SK-N-SH (cell line): ENCODE measurements around the gene MTCL1. TPM values are rescaled to one million over a fixed set of nuclear protein-coding genes. Genes with fewer than 3 reads are reported as not detected.

Source experiments
- CTCF ChIA-PET: fragments of 300-600, 350-600 bp; formaldehyde crosslinking; extraction: SDS; loops from one replicate; lab custom pipeline; 2021; lab: Yijun Ruan, JAX
- POLR2A ChIA-PET: fragments of 350-600 bp; sonication (Branson Sonifier 250); formaldehyde crosslinking; extraction: SDS; loops from one replicate; lab custom pipeline; 2020; ENCODE audit warnings: antibody characterized with exemption, inconsistent platforms; lab: Yijun Ruan, JAX
- DNase-seq: peaks from one replicate; pipeline ENCODE4 v3.0.0; 2012
- H2AFZ ChIP-seq: fragments of 200-600 bp; sonication (generic); 2 replicates; pipeline ENCODE4 v1.8.1; 2016; ENCODE audit warnings: antibody characterized with exemption, mild to moderate bottlenecking, low read depth
- H3F3A ChIP-seq: fragments of 200-600 bp; sonication (generic); replicated peaks from 2 replicates; pipeline ENCODE3; 2016; ENCODE audit warnings: antibody characterized with exemption, mild to moderate bottlenecking; ENCODE audit not compliant: insufficient read depth
- H3K27ac ChIP-seq, 2 experiments: fragments of 200-500 bp in 1 of 2; fragments of 200-600 bp in 1 of 2; sonication (Bioruptor generic) in 1 of 2; sonication (generic), shearing (Covaris generic) in 1 of 2; 2 replicates each; pipeline versions ENCODE4 v1.5.1 to v1.6.1; 2014 to 2016; ENCODE audit warnings: low read depth in 2 of 2, inconsistent platforms in 1 of 2, low read length in 1 of 2, mild to moderate bottlenecking in 1 of 2, mixed read lengths in 1 of 2
- H3K27me3 ChIP-seq: fragments of 200-600 bp; sonication (generic), shearing (Covaris generic); 2 replicates; pipeline ENCODE4 v1.6.1; 2016; ENCODE audit warnings: mixed run types; ENCODE audit not compliant: insufficient read depth
- H3K36me3 ChIP-seq, 2 experiments: fragments of 200-500 bp in 1 of 2; fragments of 200-600 bp in 1 of 2; sonication (Bioruptor generic) in 1 of 2; sonication (generic) in 1 of 2; replicated peaks in 1 of 2; 2 replicates each; pipeline versions ENCODE3 to v1.5.1; 2014 to 2016; ENCODE audit warnings: low read length in 1 of 2, mild to moderate bottlenecking in 1 of 2; ENCODE audit not compliant: insufficient read depth in 2 of 2, control insufficient read depth in 1 of 2
- H3K4me1 ChIP-seq, 2 experiments: fragments of 200-500 bp in 1 of 2; fragments of 200-600 bp in 1 of 2; sonication (Bioruptor generic) in 1 of 2; sonication (generic), shearing (Covaris generic) in 1 of 2; 2 replicates each; pipeline versions ENCODE4 v1.5.1 to v1.6.1; 2014 to 2016; ENCODE audit warnings: low read depth in 1 of 2, low read length in 1 of 2, mixed run types in 1 of 2; ENCODE audit not compliant: insufficient read depth in 2 of 2, control insufficient read depth in 1 of 2
- H3K4me2 ChIP-seq: fragments of 200-600 bp; sonication (generic), shearing (Covaris generic); 2 replicates; pipeline ENCODE4 v1.6.1; 2017; ENCODE audit warnings: mixed run types
- H3K4me3 ChIP-seq, 2 experiments: fragments of 200-500 bp in 1 of 2; fragments of 200-600 bp in 1 of 2; sonication (Bioruptor generic) in 1 of 2; sonication (generic), shearing (Covaris generic) in 1 of 2; 2 replicates each; pipeline versions ENCODE4 v1.5.1 to v1.8.1; 2014 to 2016; ENCODE audit warnings: low read depth in 2 of 2, inconsistent platforms in 1 of 2, low read length in 1 of 2, mild to moderate bottlenecking in 1 of 2, mixed read lengths in 1 of 2, moderate library complexity in 1 of 2
- H3K79me2 ChIP-seq: fragments of 200-600 bp; sonication (generic); 2 replicates; pipeline ENCODE4 v1.8.1; 2017; ENCODE audit warnings: mild to moderate bottlenecking; ENCODE audit not compliant: insufficient read depth
- H3K9ac ChIP-seq: fragments of 200-600 bp; sonication (generic); 2 replicates; pipeline ENCODE4 v1.6.1; 2017; ENCODE audit warnings: mixed run types
- H3K9me2 ChIP-seq: fragments of 200-600 bp; sonication (generic); 2 replicates; pipeline ENCODE4 v1.6.1; 2017; ENCODE audit warnings: mixed run types
- H3K9me3 ChIP-seq: fragments of 200-600 bp; sonication (generic); 2 replicates; pipeline ENCODE4 v1.6.1; 2017; ENCODE audit warnings: mixed run types, mild to moderate bottlenecking, moderate library complexity
- H4K20me1 ChIP-seq: fragments of 200-600 bp; sonication (generic); 2 replicates; pipeline ENCODE4 v1.6.1; 2017; ENCODE audit warnings: mild to moderate bottlenecking, mixed run types; ENCODE audit not compliant: insufficient read depth
- ELF1 ChIP-seq: IDR thresholded peaks from 2 replicates; pipeline ENCODE4 v1.4.0; 2012
- EZH2phosphoT487 ChIP-seq: fragments of 200-600 bp; sonication (generic); IDR thresholded peaks from 2 replicates; pipeline ENCODE4 v1.6.1; 2017; ENCODE audit warnings: low read depth, mixed run types, mild to moderate bottlenecking, antibody characterized with exemption, moderate library complexity, borderline replicate concordance
- GABPA ChIP-seq: IDR thresholded peaks from 2 replicates; pipeline ENCODE4 v1.4.0; 2012; ENCODE audit warnings: low read depth, mild to moderate bottlenecking
- NFIC ChIP-seq: IDR thresholded peaks from 2 replicates; pipeline ENCODE4 v1.4.0; 2012; ENCODE audit warnings: borderline replicate concordance
- SMC3 ChIP-seq: IDR thresholded peaks from 2 replicates; pipeline ENCODE4 v1.6.1; 2012; ENCODE audit warnings: low read depth, low read length, improper control_type of control experiment
- TCF12 ChIP-seq: IDR thresholded peaks from 2 replicates; pipeline ENCODE4 v1.4.0; 2012
- WGBS: methylation state at CpG from one replicate; pipeline ENCODE4 v1.1.6; 2017; ENCODE audit warnings: low lambda C conversion rate; 5-methylcytosine and 5-hydroxymethylcytosine counted together
- polyA plus RNA-seq, 3 experiments: library from polyadenylated mRNA; depleted of rRNA; stranded (reverse); fragments of >200 nt; gene quantifications; 2 replicates each; pipeline ENCODE4 v1.2.3, GENCODE V29; 2012
- TF ChIP-seq, protein P1 (sequence below): IDR thresholded peaks from 2 replicates; pipeline ENCODE4 v1.4.0; 2012; ENCODE audit warnings: low read depth, borderline replicate concordance
- TF ChIP-seq, protein P2 (sequence below): IDR thresholded peaks from 2 replicates; pipeline ENCODE4 v1.6.1; 2012; ENCODE audit warnings: mild to moderate bottlenecking, low read depth, low read length, moderate library complexity
- TF ChIP-seq, protein P3 (sequence below): IDR thresholded peaks from 2 replicates; pipeline ENCODE4 v1.4.0; 2012; ENCODE audit warnings: low read depth
- TF ChIP-seq, protein P4 (sequence below): fragments of 150-350 bp; IDR thresholded peaks from 2 replicates; pipeline ENCODE4 v1.6.1; 2016; ENCODE audit warnings: mild to moderate bottlenecking, low read depth, low read length
- TF ChIP-seq, protein P5 (sequence below): fragments of 200-600 bp; sonication (generic); IDR thresholded peaks from 2 replicates; pipeline ENCODE4 v1.6.1; 2017; ENCODE audit warnings: antibody characterized with exemption, mild to moderate bottlenecking, moderate library complexity
- TF ChIP-seq, protein P6 (sequence below): fragments of 150-350 bp; IDR thresholded peaks from 2 replicates; pipeline ENCODE4 v1.6.1; 2017; ENCODE audit warnings: antibody characterized with exemption, low read length, low read depth, borderline replicate concordance

The MTCL1 gene
- polyA plus RNA-seq, 1 of the 3 experiments (the other 2 are of a cell fraction), result 33.5 TPM

DNA sequence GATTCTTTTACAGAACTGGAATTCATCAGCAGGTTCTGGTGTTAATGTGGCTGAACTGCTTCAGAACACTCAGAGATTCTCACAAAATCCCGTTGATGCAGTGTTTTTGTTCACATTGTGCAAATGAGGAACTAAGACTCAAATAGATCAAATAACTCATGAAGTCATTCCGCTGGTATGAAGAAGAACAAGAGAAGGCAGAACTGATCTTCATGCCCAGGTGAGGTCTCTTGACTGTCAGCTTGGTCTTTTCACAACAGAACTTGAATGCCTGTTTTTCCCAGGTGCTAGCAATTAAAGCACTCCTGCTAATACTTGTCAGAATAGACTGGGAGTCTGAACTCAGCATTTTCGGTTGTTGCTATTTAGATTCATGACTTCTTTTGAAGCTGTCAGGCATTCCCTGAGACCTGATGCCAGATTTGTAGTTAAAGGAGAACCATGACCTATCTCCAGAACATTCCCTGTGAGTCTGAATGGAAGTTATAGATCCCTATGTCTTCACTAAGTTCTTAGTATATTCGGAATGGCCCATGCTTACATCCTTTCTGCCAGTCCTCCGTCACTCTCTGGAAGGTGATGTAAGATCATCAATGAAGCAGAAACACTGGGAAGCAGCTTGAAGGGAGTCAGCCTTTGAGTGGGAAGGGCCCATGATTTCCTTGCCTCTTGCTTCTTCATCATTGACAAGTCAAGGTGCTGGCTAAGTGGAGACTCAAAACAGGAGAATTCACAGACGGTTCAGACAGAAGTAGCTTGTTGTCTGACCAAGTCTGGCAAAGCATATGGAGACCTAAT is 155.7 kb downstream of the MTCL1 start:
- 80% methylated on average over 6 of the region's 6 CpGs for WGBS
- Histone ChIP-seq H3K36me3 (no peaks in the 10 kb centered on the region), H3K27ac (no peak overlapping the region), H3K9me3 (no peaks in the 10 kb centered on the region), H3K4me2 (no peak overlapping the region), H3K4me3 (no peak overlapping the region), H3K4me1 (no peaks in the 10 kb centered on the region), H4K20me1 (no peaks in the 10 kb centered on the region), H2AFZ (no peak overlapping the region), H3K9me2 (no peaks in the 10 kb centered on the region), H3K27me3 (no peaks in the 10 kb centered on the region), H3K79me2 (no peaks in the 10 kb centered on the region), H3K9ac (no peak overlapping the region), H3F3A (no peaks in the 10 kb centered on the region)
- no peak for DNase-seq
- TF ChIP-seq NFIC, result no peak
- TF ChIP-seq, protein P1, sequence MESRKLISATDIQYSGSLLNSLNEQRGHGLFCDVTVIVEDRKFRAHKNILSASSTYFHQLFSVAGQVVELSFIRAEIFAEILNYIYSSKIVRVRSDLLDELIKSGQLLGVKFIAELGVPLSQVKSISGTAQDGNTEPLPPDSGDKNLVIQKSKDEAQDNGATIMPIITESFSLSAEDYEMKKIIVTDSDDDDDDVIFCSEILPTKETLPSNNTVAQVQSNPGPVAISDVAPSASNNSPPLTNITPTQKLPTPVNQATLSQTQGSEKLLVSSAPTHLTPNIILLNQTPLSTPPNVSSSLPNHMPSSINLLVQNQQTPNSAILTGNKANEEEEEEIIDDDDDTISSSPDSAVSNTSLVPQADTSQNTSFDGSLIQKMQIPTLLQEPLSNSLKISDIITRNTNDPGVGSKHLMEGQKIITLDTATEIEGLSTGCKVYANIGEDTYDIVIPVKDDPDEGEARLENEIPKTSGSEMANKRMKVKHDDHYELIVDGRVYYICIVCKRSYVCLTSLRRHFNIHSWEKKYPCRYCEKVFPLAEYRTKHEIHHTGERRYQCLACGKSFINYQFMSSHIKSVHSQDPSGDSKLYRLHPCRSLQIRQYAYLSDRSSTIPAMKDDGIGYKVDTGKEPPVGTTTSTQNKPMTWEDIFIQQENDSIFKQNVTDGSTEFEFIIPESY, result no peak
- ChIA-PET CTCF (no interaction called here), POLR2A (no interaction called here)

DNA sequence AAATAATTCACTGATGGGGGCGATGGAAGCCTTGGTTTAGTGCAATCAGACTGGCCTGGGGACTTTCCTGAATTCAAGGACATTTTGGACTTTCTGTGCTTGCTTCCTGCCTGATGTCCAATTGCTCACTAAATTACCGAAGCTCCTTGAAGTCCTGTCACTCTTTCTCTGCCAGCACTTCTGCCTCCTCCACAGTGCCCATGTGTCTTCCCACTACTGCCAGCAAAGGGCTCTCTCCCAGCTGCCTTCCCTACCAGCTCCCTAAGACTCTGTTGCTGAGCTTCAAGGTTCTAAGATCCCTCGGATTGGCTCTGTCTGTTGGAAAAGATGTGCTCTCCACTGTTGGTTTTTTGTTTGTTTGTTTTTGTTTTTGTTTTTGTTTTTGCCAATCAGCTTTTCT is 158.1 kb downstream of the MTCL1 start:
- Histone ChIP-seq H3K4me3 (no peak overlapping the region), H3K27me3 (no peaks in the 10 kb centered on the region), H3K79me2 (no peaks in the 10 kb centered on the region), H4K20me1 (no peaks in the 10 kb centered on the region), H3K36me3 (no peaks in the 10 kb centered on the region), H3K9ac (no peak overlapping the region), H3K4me2 (no peak overlapping the region), H3F3A (no peaks in the 10 kb centered on the region), H3K9me2 (no peaks in the 10 kb centered on the region), H3K4me1 (no peaks in the 10 kb centered on the region), H3K9me3 (no peaks in the 10 kb centered on the region)
- TF ChIP-seq, protein P2, sequence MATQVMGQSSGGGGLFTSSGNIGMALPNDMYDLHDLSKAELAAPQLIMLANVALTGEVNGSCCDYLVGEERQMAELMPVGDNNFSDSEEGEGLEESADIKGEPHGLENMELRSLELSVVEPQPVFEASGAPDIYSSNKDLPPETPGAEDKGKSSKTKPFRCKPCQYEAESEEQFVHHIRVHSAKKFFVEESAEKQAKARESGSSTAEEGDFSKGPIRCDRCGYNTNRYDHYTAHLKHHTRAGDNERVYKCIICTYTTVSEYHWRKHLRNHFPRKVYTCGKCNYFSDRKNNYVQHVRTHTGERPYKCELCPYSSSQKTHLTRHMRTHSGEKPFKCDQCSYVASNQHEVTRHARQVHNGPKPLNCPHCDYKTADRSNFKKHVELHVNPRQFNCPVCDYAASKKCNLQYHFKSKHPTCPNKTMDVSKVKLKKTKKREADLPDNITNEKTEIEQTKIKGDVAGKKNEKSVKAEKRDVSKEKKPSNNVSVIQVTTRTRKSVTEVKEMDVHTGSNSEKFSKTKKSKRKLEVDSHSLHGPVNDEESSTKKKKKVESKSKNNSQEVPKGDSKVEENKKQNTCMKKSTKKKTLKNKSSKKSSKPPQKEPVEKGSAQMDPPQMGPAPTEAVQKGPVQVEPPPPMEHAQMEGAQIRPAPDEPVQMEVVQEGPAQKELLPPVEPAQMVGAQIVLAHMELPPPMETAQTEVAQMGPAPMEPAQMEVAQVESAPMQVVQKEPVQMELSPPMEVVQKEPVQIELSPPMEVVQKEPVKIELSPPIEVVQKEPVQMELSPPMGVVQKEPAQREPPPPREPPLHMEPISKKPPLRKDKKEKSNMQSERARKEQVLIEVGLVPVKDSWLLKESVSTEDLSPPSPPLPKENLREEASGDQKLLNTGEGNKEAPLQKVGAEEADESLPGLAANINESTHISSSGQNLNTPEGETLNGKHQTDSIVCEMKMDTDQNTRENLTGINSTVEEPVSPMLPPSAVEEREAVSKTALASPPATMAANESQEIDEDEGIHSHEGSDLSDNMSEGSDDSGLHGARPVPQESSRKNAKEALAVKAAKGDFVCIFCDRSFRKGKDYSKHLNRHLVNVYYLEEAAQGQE, result no peak
- no peak for TF ChIP-seq ELF1
- TF ChIP-seq, protein P3, sequence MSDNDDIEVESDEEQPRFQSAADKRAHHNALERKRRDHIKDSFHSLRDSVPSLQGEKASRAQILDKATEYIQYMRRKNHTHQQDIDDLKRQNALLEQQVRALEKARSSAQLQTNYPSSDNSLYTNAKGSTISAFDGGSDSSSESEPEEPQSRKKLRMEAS, result no peak
- TF ChIP-seq, protein P4, sequence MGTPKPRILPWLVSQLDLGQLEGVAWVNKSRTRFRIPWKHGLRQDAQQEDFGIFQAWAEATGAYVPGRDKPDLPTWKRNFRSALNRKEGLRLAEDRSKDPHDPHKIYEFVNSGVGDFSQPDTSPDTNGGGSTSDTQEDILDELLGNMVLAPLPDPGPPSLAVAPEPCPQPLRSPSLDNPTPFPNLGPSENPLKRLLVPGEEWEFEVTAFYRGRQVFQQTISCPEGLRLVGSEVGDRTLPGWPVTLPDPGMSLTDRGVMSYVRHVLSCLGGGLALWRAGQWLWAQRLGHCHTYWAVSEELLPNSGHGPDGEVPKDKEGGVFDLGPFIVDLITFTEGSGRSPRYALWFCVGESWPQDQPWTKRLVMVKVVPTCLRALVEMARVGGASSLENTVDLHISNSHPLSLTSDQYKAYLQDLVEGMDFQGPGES, result no peak
- TF ChIP-seq, protein P5, sequence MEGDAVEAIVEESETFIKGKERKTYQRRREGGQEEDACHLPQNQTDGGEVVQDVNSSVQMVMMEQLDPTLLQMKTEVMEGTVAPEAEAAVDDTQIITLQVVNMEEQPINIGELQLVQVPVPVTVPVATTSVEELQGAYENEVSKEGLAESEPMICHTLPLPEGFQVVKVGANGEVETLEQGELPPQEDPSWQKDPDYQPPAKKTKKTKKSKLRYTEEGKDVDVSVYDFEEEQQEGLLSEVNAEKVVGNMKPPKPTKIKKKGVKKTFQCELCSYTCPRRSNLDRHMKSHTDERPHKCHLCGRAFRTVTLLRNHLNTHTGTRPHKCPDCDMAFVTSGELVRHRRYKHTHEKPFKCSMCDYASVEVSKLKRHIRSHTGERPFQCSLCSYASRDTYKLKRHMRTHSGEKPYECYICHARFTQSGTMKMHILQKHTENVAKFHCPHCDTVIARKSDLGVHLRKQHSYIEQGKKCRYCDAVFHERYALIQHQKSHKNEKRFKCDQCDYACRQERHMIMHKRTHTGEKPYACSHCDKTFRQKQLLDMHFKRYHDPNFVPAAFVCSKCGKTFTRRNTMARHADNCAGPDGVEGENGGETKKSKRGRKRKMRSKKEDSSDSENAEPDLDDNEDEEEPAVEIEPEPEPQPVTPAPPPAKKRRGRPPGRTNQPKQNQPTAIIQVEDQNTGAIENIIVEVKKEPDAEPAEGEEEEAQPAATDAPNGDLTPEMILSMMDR, result no peak
- TF ChIP-seq, protein P6, sequence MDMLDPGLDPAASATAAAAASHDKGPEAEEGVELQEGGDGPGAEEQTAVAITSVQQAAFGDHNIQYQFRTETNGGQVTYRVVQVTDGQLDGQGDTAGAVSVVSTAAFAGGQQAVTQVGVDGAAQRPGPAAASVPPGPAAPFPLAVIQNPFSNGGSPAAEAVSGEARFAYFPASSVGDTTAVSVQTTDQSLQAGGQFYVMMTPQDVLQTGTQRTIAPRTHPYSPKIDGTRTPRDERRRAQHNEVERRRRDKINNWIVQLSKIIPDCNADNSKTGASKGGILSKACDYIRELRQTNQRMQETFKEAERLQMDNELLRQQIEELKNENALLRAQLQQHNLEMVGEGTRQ, result no peak
- TF ChIP-seq SMC3, result no peak
- TF ChIP-seq TCF12, result no peak
- no peak for TF ChIP-seq EZH2phosphoT487
- no peak for TF ChIP-seq GABPA
- TF ChIP-seq, all 33 proteins: peak for 0
- no peak for DNase-seq
- ChIA-PET POLR2A (no interaction called here), CTCF (interaction anchor here (0.8 kb wide), 1 partner anchor 97 kb away, joined by 3 read pairs; no protein-coding TSS in a partner anchor)
- no peak overlapping the region for H2AFZ ChIP-seq
- WGBS, result 89% methylated on average over 3 of the region's 3 CpGs
- H3K27ac ChIP-seq, result no peak overlapping the region
